ENCODE data around the gene KLF13.

The KLF13 gene

GRCh38 chr15:31301673-31301990, 25.0 kb upstream of the KLF13 start:
- TF ChIP-seq POLR2AphosphoS5 (IDR thresholded peaks at IDR 0.05; ENCODE audit: low read depth) (no peak), REST (IDR thresholded peaks at IDR 0.05; ENCODE audit: insufficient replicate concordance, low read depth) (no peak)
- TF ChIP-seq, protein P1, sequence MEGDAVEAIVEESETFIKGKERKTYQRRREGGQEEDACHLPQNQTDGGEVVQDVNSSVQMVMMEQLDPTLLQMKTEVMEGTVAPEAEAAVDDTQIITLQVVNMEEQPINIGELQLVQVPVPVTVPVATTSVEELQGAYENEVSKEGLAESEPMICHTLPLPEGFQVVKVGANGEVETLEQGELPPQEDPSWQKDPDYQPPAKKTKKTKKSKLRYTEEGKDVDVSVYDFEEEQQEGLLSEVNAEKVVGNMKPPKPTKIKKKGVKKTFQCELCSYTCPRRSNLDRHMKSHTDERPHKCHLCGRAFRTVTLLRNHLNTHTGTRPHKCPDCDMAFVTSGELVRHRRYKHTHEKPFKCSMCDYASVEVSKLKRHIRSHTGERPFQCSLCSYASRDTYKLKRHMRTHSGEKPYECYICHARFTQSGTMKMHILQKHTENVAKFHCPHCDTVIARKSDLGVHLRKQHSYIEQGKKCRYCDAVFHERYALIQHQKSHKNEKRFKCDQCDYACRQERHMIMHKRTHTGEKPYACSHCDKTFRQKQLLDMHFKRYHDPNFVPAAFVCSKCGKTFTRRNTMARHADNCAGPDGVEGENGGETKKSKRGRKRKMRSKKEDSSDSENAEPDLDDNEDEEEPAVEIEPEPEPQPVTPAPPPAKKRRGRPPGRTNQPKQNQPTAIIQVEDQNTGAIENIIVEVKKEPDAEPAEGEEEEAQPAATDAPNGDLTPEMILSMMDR (IDR thresholded peaks at IDR 0.05; ENCODE audit: insufficient read depth, low read length), result no peak
- DNase-seq (ENCODE audit: low read depth in 1 of 2, low spot score in 1 of 2), result no peak
- no peaks in the 10 kb centered on the region for H3K27me3 ChIP-seq (ENCODE audit: insufficient read depth, poor library complexity, severe bottlenecking)
- no peak overlapping the region for H3K27ac ChIP-seq (replicated peaks)
- H3K4me3 ChIP-seq (replicated peaks; ENCODE audit: insufficient read depth, low read length), result no peak overlapping the region

DNA sequence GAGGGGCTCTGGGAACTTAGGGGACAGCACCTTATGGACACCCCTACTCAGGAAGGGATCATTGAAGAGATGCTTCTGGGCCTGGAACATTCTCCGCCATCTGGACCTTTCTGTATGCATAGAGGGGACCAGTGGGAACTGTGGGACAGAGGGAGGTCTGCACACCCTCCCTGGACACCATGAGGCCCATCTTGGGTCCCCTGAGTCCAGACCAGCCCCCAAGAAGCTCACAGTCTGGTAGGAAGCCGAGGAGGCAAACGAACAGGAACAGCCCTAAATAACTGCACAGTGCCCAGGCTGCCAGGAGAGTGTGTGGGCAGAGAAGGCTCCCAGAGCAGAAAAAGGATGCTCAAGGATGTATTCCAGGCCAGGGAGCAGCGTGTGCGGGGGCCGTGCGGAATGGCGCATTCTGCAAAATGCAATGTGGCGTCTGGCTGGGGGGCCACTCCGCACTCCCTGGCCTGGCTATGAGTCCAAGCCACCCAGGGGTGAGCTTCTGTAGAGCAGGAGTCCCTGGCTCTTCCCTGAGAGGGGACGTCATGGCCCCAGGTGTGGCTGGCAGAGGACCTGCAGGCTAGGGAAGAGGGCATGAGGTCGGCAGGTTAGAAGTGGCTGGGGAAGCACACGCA, 24.5 kb upstream of the KLF13 start:
- TF ChIP-seq POLR2AphosphoS5 (IDR thresholded peaks at IDR 0.05; ENCODE audit: low read depth) (no peak), GABPA (IDR thresholded peaks at IDR 0.05; ENCODE audit: low read depth) (no peak), REST (IDR thresholded peaks at IDR 0.05; ENCODE audit: insufficient replicate concordance, low read depth) (no peak), SPI1 (IDR thresholded peaks at IDR 0.05; ENCODE audit: borderline replicate concordance, low read depth) (no peak)
- TF ChIP-seq, protein P1 (IDR thresholded peaks at IDR 0.05; ENCODE audit: insufficient read depth, low read length), result no peak
- Histone ChIP-seq H3K27ac (replicated peaks) (no peak overlapping the region), H3K27me3 (ENCODE audit: insufficient read depth, poor library complexity, severe bottlenecking) (no peaks in the 10 kb centered on the region), H3K4me3 (replicated peaks; ENCODE audit: insufficient read depth, low read length) (no peak overlapping the region)
- no peak for DNase-seq (ENCODE audit: low read depth in 1 of 2, low spot score in 1 of 2)

DNA sequence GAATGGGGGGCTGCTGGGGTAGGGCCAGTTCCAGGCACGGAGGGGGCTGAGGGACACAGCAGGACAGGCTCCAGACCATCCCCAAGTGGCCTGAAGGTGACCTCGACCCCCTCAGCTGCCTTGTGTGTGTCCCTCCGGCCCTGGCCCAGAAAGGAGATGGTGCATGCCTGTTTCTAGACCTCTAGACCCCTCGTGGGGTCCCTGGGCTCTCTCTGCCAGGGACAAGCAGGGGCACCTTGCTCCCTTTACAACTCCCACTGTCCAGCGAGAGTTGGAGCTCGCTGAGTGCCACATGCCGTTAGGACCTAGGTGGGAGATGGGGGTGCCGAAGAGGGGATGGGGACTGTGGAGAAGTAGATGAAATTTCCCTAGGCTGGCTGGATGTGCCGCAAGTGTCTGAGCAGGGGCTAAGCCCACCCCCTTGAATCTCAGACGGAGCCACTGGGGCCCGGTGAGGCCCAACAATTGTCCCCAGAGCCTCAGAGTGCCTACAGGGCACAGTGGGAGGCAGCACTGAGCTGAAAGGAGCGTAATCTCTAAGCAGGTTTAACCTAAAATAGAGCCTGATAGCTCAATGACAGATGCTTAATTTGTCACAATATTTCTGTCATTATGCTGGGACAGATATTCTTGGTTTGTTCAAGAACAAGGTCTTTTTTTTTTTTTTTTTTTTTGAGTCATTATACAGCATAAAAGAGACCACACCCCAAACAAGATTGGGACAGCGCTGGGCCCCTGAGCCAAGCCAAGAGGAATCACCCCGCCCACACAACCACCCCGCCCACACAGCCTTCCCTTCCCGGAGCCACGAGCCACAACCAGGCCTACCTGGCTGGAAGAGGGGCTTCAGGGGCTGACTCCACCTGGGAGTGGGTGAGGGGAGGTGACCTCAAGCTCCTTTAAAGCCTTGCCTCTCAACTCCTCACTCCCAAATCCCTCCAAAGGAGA, 23.6 kb upstream of the KLF13 start:
- TF ChIP-seq SPI1 (IDR thresholded peaks at IDR 0.05; ENCODE audit: borderline replicate concordance, low read depth) (no peak), REST (IDR thresholded peaks at IDR 0.05; ENCODE audit: insufficient replicate concordance, low read depth) (no peak), POLR2AphosphoS5 (IDR thresholded peaks at IDR 0.05; ENCODE audit: low read depth) (no peak), GABPA (IDR thresholded peaks at IDR 0.05; ENCODE audit: low read depth) (no peak)
- TF ChIP-seq, protein P1 (IDR thresholded peaks at IDR 0.05; ENCODE audit: insufficient read depth, low read length), result no peak
- no peaks in the 10 kb centered on the region for H3K27me3 ChIP-seq (ENCODE audit: insufficient read depth, poor library complexity, severe bottlenecking)
- no peak for DNase-seq (ENCODE audit: low read depth in 1 of 2, low spot score in 1 of 2)
- H3K4me3 ChIP-seq (replicated peaks; ENCODE audit: insufficient read depth, low read length), result no peak overlapping the region
- H3K27ac ChIP-seq (replicated peaks), result no peak overlapping the region

All from HL-60 (cell line).